NCI-H2227 treated with DMSO at 0.1 percent for 48 hours (cell line): ENCODE data around the gene LAMA2.

Experiments used
- DNase-seq: peaks from one replicate; lab custom pipeline; 2025; lab: John Stamatoyannopoulos, UW

The LAMA2 gene

GRCh38 chr6:129364767-129365166 is 481.8 kb downstream of the LAMA2 start:
- no peak for DNase-seq

- DNase-seq: no peak
Measured at GRCh38 chr6:129368076-129368475, 485.1 kb downstream of the LAMA2 start.

- no peak for DNase-seq
Measured at GRCh38 chr6:129368970-129369369, 486.0 kb downstream of the LAMA2 start.

GRCh38 chr6:129369737-129370136 is 486.8 kb downstream of the LAMA2 start:
- no peak for DNase-seq

- DNase-seq: peak; percentile 13
Measured at GRCh38 chr6:129370268-129370916, 487.5 kb downstream of the LAMA2 start.

GRCh38 chr6:129381885-129382284 is 498.9 kb downstream of the LAMA2 start:
- DNase-seq: no peak

- no peak for DNase-seq
Measured at GRCh38 chr6:129382916-129383315, 500.0 kb downstream of the LAMA2 start.

GRCh38 chr6:129385117-129385516 is 502.2 kb downstream of the LAMA2 start:
- no peak for DNase-seq

GRCh38 chr6:129390900-129391299 is 508.0 kb downstream of the LAMA2 start:
- no peak for DNase-seq

- no peak for DNase-seq
Measured at GRCh38 chr6:129393654-129394053, 510.7 kb downstream of the LAMA2 start.

GRCh38 chr6:129398764-129399163 is 515.8 kb downstream of the LAMA2 start:
- DNase-seq: no peak

GRCh38 chr6:129402244-129402643 is 519.3 kb downstream of the LAMA2 start:
- no peak for DNase-seq

GRCh38 chr6:129411092-129411491 is 528.2 kb downstream of the LAMA2 start:
- DNase-seq: no peak

- DNase-seq: no peak
Measured at GRCh38 chr6:129416337-129416990, 533.5 kb downstream of the LAMA2 start.

GRCh38 chr6:129417416-129418086 is 534.6 kb downstream of the LAMA2 start:
- no peak for DNase-seq

- no peak for DNase-seq
Measured at GRCh38 chr6:129419324-129419723, 536.4 kb downstream of the LAMA2 start.

- no peak for DNase-seq
Measured at GRCh38 chr6:129426343-129426742, 543.4 kb downstream of the LAMA2 start.

GRCh38 chr6:129429956-129430355 is 547.0 kb downstream of the LAMA2 start:
- no peak for DNase-seq

- DNase-seq: no peak
Measured at GRCh38 chr6:129432738-129433137, 549.8 kb downstream of the LAMA2 start.

GRCh38 chr6:129434091-129434490 is 551.2 kb downstream of the LAMA2 start:
- no peak for DNase-seq

GRCh38 chr6:129440691-129441090 is 557.8 kb downstream of the LAMA2 start:
- DNase-seq: no peak

- no peak for DNase-seq
Measured at GRCh38 chr6:129444683-129445082, 561.7 kb downstream of the LAMA2 start.
